HG02870 (cell line): ENCODE results near the gene KRR1.
A peak's percentile ranks its signal among the peaks of the same experiment; 100 is the strongest.

Source experiments
- ATAC-seq: cut with Tn5 transposase; IDR thresholded peaks from one replicate; pipeline ENCODE4 v1.9.1; 2021; ENCODE audit warnings: mild to moderate bottlenecking, moderate library complexity; ENCODE audit not compliant: unreplicated experiment

The KRR1 gene

DNA sequence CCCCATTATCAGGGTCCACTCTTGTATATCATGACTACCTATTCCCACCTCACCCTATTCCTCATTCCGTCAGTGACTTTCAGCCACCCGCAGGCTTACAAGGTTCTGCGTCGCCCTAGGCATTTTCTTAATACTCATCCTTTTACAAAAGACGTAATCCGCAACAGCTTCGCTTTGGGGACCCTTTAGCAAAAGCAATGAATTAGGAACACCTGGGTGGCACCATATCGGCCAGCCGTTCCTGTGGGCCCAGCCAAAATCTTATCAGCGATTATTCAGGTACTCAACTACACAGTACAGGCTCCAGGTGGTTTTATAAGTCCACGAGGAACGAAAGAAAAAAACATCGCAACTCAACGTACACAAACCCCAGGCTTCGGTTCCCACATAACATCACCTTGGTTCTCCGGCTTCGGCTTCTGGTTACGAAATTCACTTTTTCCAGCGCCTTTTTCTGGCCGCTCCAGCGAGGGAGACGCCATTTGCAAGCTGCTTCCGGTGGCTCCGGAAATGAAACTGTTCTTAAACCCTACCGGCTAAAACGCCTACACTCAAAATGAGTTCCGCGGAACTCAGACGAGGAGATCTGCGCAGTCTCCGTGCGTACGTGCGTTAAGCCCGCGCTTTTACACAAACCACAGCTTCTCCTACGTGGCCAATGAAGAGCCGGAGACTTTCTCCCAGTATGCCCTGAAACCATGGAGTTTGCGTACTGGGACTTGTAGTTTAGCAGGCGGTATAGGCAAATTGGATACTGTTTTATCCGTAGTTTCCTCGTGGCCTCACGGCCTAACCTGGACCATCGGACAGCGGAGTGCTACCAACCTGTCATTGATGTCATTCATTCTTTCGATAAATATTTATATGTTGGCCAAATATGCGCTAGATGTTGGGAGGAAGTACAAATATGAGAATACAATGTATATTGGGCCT lies at the start of gene KRR1:
KRR1 (minus strand) TSS at position 494 of the 933 bp plus-strand sequence; CDS start at position 482, 12 bp downstream.
- ATAC-seq: peak; percentile 96

DNA sequence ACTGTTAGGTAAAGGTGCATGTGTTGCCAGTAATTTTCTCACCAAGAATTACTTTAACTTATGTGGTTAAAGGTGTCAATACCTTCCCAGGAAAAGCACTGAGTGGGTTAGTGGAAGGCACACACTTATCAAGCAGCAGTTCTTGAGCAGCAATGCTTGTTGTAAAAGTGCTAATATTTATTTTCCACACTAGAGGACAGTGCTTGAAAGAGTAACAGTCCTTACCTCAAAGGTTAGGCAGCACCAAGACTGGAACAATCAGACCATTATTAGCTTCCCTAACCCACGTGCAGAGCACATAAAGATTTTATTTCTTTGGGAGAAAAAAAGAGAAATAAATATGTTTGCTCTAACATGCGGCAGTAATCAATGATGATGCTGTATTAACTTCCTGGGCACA lies 48.8 kb upstream of the KRR1 start:
- ATAC-seq: no peak

GRCh38 chr12:75558287-75558686 lies 46.9 kb upstream of the KRR1 start:
- no peak for ATAC-seq

DNA sequence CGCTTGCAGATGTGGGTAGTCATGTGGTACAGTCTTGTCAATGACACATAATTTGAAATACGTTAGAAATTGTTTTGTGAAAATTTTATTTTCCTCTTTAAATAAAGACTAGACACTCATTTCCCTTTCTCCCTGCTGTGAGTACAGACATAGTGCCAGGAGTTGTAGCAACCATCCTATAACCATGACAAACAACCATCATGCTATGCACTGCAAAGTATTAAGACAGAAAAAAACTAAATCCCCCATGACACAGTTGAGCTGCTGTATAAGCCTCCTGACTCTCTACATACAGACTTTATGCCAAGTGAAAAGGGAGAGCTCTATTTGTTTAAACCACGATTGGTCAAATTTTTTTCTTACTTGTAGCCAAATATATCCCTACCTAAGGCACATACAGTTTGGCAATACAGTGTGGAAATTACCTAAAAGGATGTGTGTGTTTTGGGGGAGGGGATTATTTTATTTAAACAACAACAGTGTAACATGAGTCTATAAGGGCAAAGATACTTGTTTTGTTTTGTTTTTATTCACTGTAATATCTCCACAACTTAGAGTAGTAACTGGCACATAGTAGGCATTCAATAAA lies 45.0 kb upstream of the KRR1 start:
- no peak for ATAC-seq

DNA sequence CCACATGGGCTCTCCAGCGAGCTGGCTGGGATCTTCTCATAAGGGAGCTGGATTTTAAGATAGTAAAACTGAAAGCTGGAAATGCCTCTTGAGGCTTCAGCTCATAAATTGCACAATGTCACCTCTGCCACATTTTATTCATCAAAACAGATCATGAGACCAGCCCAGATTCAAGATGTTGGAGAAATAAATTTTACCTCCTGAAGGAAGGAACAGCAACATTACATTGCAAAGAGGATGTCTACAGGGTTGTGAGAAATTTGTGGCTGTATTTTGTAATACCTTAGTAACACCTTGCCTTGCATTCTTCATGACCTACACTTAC lies 43.1 kb upstream of the KRR1 start:
- ATAC-seq: no peak

DNA sequence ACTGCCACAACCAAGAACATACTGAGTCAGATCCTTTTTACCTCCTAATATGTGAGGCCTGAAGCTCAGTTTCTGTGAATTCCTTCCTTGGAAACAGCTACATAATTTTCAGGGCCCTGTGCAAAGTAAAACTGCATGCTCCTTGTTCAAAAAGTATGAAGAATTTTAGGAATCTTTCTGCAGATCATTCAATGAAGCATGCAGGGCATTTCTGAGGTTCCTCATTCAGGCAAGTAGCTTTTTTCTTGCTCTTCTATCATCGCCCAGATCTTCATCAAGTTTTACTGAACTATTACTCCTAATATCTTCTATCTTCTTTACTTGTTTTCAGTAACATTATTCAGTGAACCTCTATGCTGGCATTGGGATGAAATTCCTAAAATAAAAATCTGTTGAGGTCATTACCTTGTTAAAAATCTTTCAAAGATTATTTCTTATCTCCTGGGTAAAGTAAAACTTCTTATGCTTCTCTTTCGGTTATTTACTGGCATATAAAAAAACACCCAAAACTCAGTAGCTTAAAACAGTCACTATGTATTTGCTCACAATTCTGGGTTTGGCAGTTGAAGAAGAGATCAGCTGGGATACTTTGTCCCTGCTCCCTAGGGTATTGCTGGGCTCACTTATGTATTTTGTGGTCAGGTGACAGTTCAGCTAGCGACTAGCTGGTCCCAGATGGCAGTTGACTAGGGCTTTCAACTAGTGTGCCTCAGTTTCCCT lies 42.6 kb upstream of the KRR1 start:
- ATAC-seq: no peak

DNA sequence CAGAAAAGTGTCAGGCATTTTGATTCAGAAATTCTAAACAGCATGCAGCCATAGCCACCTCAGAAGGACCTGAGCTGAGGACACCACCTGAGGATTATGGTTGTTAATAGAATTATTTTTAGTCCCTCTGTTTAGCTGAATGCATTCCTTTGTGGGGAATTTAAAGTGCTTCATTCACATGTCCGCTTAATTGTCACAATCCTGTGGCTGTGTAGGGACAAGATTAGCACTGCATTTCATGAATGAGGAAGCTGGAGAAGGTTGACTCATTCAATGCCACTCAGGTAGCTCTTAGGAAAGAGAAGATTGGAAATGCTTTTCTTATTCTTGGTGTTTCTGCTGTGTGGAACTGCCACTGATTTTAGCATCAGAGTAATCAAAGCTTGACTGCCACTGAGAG lies 42.0 kb upstream of the KRR1 start:
- no peak for ATAC-seq

DNA sequence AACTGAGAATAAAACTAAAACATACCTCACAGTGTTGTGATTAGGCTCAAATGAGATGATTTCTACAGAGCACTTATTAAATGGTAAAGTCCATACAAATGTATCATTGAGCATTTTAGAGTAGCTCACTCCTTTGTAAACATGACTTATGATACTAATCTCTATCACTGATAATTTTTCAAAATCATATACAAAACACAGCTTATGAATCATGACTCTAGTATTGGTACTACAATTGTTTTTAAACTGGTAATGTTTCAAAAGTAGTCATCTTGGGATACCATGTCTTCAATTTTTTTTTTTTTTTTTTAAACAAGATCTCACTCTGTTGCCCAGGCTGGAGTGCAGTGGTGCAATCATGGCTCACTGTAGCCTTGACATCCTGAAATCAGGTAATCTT lies 40.1 kb upstream of the KRR1 start:
- ATAC-seq: no peak

- ATAC-seq: no peak
Measured at GRCh38 chr12:75550401-75551240, 39.2 kb upstream of the KRR1 start.

DNA sequence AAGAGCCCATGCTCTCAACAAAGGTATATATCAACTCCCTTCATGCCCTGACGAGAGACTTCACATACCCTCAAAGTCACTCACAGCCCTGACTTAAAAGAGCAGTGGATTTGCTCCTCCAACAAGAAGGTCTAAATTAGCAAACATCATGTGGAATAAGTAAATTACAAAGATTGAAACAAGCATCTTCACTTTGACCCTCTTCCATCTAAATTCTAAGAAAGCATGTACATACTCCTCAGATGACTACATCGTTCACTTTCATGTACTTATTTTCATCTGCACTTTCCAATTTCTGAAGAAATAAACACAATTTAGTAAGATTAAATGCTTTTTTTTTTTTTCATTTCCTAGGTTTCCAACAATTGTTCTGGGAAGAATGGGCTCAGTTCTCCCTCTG lies 38.6 kb upstream of the KRR1 start:
- no peak for ATAC-seq

- ATAC-seq: no peak
Measured at GRCh38 chr12:75548879-75549278, 37.5 kb upstream of the KRR1 start.

- no peak for ATAC-seq
Measured at GRCh38 chr12:75545636-75546035, 34.2 kb upstream of the KRR1 start.

GRCh38 chr12:75543529-75543928 lies 32.1 kb upstream of the KRR1 start:
- no peak for ATAC-seq

DNA sequence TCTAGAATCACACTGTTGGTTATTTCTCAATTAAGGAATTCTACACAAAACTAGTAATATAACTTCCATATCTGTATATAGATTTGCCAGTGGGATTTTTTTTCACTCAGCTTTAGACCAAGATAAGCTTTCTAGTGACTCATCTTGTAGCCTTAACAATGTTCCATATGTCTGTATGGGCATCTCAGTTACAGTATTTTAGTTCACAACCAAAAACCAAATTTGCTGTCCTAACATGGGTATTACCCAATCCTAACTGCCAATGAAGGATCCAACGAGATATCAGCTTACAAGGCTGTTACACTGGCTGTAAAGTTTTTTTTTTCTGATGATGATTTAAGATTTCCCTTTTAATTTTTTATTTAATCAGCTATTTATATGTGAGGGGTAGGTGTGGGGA lies 31.5 kb upstream of the KRR1 start:
- ATAC-seq: no peak

DNA sequence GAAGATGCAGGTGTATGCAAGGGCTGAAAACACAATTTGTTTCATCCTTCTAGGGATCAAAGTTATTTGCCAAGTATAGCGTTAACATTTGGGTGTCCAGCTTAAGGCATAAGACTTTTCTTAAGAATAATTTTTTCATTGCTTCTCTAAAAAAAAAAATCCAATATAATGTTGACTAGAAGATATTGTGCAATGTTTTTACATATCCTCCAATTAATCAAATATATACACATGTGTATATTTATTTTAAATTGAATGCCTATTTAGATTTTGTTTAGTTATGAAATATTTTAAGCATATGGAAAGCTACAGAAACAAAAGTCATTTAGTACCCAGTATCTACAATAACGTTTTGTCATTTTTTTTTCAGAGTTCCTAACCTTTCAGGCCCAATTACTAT lies 28.5 kb upstream of the KRR1 start:
- ATAC-seq: no peak

GRCh38 chr12:75533239-75533638 lies 21.8 kb upstream of the KRR1 start:
- no peak for ATAC-seq

DNA sequence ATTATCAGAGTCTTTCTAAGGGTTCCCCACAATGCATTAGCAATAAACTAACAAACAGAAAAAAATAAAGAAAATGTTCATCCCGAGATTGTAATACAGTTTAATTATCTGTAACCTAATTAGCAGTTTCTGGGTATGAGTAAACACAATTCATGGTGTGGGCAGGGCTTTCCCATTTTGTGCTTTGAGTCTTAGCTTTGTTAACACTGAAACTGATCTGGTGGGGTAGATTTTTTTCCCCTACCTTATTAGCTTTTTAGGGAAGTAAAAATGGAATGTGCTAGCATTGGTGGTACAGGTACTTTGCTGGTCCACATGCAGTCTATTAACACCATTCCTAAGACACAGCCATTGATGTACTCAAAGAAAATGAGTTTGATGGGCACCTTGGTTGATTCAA lies 18.4 kb upstream of the KRR1 start:
- no peak for ATAC-seq

DNA sequence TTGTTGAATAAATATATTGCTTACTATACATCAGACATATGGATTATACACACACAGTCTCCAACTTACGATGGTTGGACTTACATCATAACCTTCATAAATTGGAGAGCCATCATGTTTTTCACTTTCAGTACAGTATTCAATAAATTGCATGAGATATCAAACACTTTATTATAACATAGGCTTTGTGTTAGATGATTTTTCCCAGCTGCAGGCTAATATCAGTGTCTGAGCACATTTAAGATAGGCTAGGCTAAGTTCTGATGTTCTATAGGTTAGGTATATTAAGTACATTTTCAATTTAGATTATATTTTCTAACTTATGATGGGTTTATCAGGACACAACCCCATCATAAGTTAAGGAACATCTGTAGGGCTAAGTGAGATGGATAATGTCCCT lies 17.9 kb upstream of the KRR1 start:
- no peak for ATAC-seq

DNA sequence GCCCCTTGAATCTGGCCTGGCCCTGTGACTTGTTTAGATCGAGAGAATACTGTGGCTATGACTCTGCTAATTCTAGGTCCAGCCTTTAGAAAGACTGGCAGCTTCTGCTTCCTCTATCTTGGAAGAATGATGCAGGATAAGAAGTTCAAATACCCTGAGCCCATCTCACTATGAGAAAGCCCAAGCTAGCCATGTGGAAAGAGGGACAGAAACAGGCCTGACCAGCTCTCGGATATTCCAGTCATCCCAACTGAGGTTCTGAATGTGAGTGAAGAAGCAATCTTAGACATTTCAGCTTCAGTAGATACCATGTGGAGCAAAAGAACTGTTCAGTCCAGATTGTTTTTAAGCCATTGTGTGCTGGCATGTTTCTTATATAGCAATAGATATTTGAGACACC lies 17.3 kb upstream of the KRR1 start:
- no peak for ATAC-seq

- no peak for ATAC-seq
Measured at GRCh38 chr12:75528272-75528671, 16.9 kb upstream of the KRR1 start.
